Ovary (tissue), 3 donors: ENCODE data around the gene FARP1.

Experiments
- EP300 ChIP-seq: sonication (generic); formaldehyde crosslinking; IDR thresholded peaks from one replicate; pipeline ENCODE4 v1.6.1; 2017; ENCODE audit warnings: antibody characterized with exemption
- POLR2A ChIP-seq: fragments of 450-650 bp; IDR thresholded peaks from one replicate; pipeline ENCODE4 v1.6.1; 2017; ENCODE audit warnings: antibody characterized with exemption, mild to moderate bottlenecking, moderate library complexity
- TF ChIP-seq, protein P1 (sequence below), 3 donors: fragments of 450-650 bp in 2 of 3; fragments of 200-600 bp in 1 of 3; IDR thresholded peaks; one replicate each; pipeline versions ENCODE4 v1.5.1 to v1.8.0; 2016 to 2022; ENCODE audit warnings: antibody characterized with exemption in 3 of 3, mild to moderate bottlenecking in 1 of 3
- donor health status: DM: no; HTN: no; CAD: no.

DNA sequence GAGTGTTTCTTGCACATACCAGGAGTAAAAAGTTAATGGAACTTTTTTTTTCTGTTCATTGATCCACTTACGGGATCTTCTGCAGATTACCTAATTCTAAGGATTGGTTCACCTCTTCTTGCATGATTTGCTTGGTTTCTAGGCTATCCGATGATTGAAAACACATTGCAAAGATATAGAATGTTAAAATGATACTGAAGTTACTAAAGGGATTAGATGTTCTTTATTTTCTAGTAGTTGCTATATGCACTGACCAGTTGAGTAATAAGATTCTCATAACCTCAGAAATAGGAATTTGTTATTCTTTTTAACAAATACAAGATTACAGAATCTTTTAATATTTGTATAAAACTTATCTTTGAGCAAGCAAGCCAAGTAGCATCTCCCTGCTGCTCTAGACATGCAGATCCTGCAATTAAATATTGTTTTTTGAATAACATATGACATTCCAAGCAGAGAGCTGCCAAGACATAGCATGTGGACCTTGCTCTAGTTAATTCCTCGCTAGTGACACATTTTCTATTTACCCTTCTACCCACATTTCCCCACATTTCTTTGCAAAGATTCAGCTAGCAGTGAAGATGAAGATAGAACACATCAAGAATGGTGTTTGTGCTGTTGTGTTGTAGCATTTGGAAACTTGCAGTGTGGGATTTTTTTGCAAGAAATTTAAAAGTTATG, 85.9 kb downstream of the FARP1 start:
- TF ChIP-seq, protein P1, sequence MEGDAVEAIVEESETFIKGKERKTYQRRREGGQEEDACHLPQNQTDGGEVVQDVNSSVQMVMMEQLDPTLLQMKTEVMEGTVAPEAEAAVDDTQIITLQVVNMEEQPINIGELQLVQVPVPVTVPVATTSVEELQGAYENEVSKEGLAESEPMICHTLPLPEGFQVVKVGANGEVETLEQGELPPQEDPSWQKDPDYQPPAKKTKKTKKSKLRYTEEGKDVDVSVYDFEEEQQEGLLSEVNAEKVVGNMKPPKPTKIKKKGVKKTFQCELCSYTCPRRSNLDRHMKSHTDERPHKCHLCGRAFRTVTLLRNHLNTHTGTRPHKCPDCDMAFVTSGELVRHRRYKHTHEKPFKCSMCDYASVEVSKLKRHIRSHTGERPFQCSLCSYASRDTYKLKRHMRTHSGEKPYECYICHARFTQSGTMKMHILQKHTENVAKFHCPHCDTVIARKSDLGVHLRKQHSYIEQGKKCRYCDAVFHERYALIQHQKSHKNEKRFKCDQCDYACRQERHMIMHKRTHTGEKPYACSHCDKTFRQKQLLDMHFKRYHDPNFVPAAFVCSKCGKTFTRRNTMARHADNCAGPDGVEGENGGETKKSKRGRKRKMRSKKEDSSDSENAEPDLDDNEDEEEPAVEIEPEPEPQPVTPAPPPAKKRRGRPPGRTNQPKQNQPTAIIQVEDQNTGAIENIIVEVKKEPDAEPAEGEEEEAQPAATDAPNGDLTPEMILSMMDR (IDR thresholded peaks at IDR 0.05), result no peak
- no peak for TF ChIP-seq POLR2A
- no peak for TF ChIP-seq EP300
